Naive thymus-derived CD4-positive, alpha-beta T cell (primary cell): ENCODE measurements around the gene HCN2. TPM values are rescaled to one million over a fixed set of nuclear protein-coding genes. Genes with fewer than 3 reads are reported as not detected.

Experiments used
- ATAC-seq: fragments of 150-1000 bp; cut with Tn5 transposase; 2 replicates; pipeline ENCODE4 v1.10.0; 2021; ENCODE audit warnings: mild to moderate bottlenecking, moderate library complexity
- CTCF ChIA-PET: fragments of 350-600 bp; sonication (Branson Sonifier 250); formaldehyde crosslinking; loops from one replicate; lab custom pipeline; 2021; ENCODE audit warnings: antibody characterized with exemption; lab: Charles Lee
- POLR2A ChIA-PET: fragments of 350-600 bp; sonication (Branson Sonifier 250); formaldehyde crosslinking; loops from one replicate; lab custom pipeline; 2021; ENCODE audit warnings: antibody characterized with exemption, inconsistent platforms; lab: Charles Lee
- DNase-seq, 9 donors: peaks; one replicate each; pipeline versions ENCODE4 v3.0.0 to v3.0.0-alpha.2; 2020 to 2022; ENCODE audit warnings: mixed read lengths in 1 of 9
- H3K27ac ChIP-seq: one replicate; pipeline ENCODE4 v1.7.0; 2013; ENCODE audit warnings: mild to moderate bottlenecking, low read depth, low read length, moderate library complexity
- H3K27me3 ChIP-seq, 2 donors: one replicate each; pipeline ENCODE4 v1.7.0; 2013; ENCODE audit warnings: low read length in 2 of 2, mild to moderate bottlenecking in 2 of 2, moderate library complexity in 2 of 2; ENCODE audit not compliant: control insufficient read depth in 2 of 2, insufficient read depth in 2 of 2
- H3K36me3 ChIP-seq, 3 experiments: 1 replicate in 2 of 3; 2 replicates in 1 of 3; pipeline ENCODE4 v1.7.0; 2013; ENCODE audit warnings: low read length in 3 of 3, mild to moderate bottlenecking in 3 of 3, moderate library complexity in 1 of 3; ENCODE audit not compliant: insufficient read depth in 3 of 3, control insufficient read depth in 2 of 3
- H3K4me1 ChIP-seq, 2 donors: one replicate each; pipeline ENCODE4 v1.7.0; 2013; ENCODE audit warnings: low read length in 2 of 2, mild to moderate bottlenecking in 2 of 2, moderate library complexity in 1 of 2; ENCODE audit not compliant: control insufficient read depth in 2 of 2, insufficient read depth in 2 of 2
- H3K4me3 ChIP-seq: 2 replicates; pipeline ENCODE4 v1.7.0; 2013; ENCODE audit warnings: mild to moderate bottlenecking, low read length
- H3K9me3 ChIP-seq, 3 experiments: 1 replicate in 2 of 3; 2 replicates in 1 of 3; pipeline ENCODE4 v1.7.0; 2013; ENCODE audit warnings: low read length in 3 of 3; ENCODE audit not compliant: control insufficient read depth in 2 of 3
- H3K27ac Mint-ChIP-seq, 9 donors: one replicate each; pipeline ENCODE4 v1.8.0; 2020 to 2022; ENCODE audit warnings: mixed read lengths in 9 of 9, mild to moderate bottlenecking in 8 of 9, moderate library complexity in 5 of 9, inconsistent platforms in 2 of 9
- H3K27me3 Mint-ChIP-seq, 5 donors: one replicate each; pipeline ENCODE4 v1.8.0; 2021 to 2022; ENCODE audit warnings: mixed read lengths in 5 of 5, mild to moderate bottlenecking in 1 of 5
- H3K36me3 Mint-ChIP-seq, 5 donors: one replicate each; pipeline ENCODE4 v1.8.0; 2020 to 2022; ENCODE audit warnings: mixed read lengths in 5 of 5, mild to moderate bottlenecking in 3 of 5, inconsistent platforms in 1 of 5
- H3K4me1 Mint-ChIP-seq, 7 donors: one replicate each; pipeline ENCODE4 v1.8.0; 2020 to 2022; ENCODE audit warnings: mixed read lengths in 7 of 7, mild to moderate bottlenecking in 3 of 7, inconsistent platforms in 1 of 7
- H3K4me3 Mint-ChIP-seq, 10 donors: one replicate each; pipeline ENCODE4 v1.8.0; 2020 to 2022; ENCODE audit warnings: mild to moderate bottlenecking in 10 of 10, mixed read lengths in 10 of 10, moderate library complexity in 6 of 10, inconsistent platforms in 2 of 10
- H3K9me3 Mint-ChIP-seq, 11 donors: one replicate each; pipeline ENCODE4 v1.8.0; 2020 to 2022; ENCODE audit warnings: mixed read lengths in 11 of 11, mild to moderate bottlenecking in 4 of 11, inconsistent platforms in 1 of 11, moderate library complexity in 1 of 11
- intact Hi-C, 2 donors: fragments of 100-400 bp; cut with micrococcal nuclease; formaldehyde crosslinking; loops; one replicate each; pipeline ENCODE4 v1.15.1; 2023
- polyA plus RNA-seq, 2 donors: library from polyadenylated mRNA; unstranded; fragments of 300-500 nt; fragmentation: Illumina TruSeq; gene quantifications; one replicate each; pipeline ENCODE4 v1.2.3, GENCODE V29; 2021
- total RNA-seq, 6 experiments: library from RNA in 5 of 6; stranded (reverse) in 5 of 6; gene quantifications; 1 replicate in 5 of 6; 2 replicates in 1 of 6; pipeline ENCODE4 v1.2.3 and lab custom pipeline; 2021 to 2026

The HCN2 gene
- total and polyA plus RNA-seq, 7 experiments from 2014 or later, result 0.93 to 2.6 (median 2.2) TPM; not detected in 2

DNA sequence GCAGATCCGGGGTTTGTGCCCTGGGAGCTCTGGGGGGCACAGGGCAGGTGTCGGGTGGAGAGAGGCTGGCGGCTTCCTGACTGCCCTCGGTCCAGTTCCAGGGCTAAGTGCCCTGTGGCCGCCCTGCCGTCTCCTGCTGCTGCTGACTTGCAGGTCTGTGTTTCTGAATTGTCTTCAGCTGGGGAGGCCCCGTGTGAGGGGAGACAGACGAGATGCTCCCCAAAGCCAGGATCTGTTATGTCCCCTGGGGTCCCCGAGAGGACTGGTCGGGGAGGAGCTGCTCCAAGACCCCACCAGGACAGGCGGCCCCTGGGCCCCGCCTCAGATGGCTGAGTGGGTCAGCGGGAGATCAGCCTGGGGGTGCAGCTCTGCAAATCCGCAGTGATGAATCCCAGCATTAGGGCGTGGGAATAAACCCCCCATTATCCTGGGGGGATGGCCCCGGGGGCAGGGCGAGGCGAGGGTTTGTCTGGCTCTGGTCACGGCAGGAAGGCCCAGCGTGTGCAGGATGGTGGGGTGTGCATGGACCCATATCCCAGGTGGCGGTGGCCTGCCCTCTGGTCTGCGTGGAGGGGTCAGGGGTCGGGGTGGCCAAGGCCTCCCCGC, 4.7 kb downstream of the HCN2 start:
- H3K9me3 ChIP-seq, result no peaks in the 10 kb centered on the region
- Mint-ChIP-seq H3K27me3 (peaks cover 0 to 21% (median 0%) of the 10 kb centered on the region in 5 donors), H3K4me3 (no peak overlapping the region), H3K9me3 (no peaks in the 10 kb centered on the region), H3K27ac (no peak overlapping the region), H3K4me1 (peaks cover 0 to 3% (median 0%) of the 10 kb centered on the region in 7 donors), H3K36me3 (no peaks in the 10 kb centered on the region)
- peaks cover 0 to 4% of the 10 kb centered on the region in 2 donors for H3K27me3 ChIP-seq
- CTCF ChIA-PET, result no interaction called here
- intact Hi-C loops, result no loop called here
- peaks cover 0 to 1% of the 10 kb centered on the region in 2 donors for H3K4me1 ChIP-seq
- no peak overlapping the region for H3K27ac ChIP-seq
- no peak for DNase-seq
- H3K36me3 ChIP-seq, result no peaks in the 10 kb centered on the region
- POLR2A ChIA-PET, result no interaction called here
- no peak for ATAC-seq
- no peak overlapping the region for H3K4me3 ChIP-seq

DNA sequence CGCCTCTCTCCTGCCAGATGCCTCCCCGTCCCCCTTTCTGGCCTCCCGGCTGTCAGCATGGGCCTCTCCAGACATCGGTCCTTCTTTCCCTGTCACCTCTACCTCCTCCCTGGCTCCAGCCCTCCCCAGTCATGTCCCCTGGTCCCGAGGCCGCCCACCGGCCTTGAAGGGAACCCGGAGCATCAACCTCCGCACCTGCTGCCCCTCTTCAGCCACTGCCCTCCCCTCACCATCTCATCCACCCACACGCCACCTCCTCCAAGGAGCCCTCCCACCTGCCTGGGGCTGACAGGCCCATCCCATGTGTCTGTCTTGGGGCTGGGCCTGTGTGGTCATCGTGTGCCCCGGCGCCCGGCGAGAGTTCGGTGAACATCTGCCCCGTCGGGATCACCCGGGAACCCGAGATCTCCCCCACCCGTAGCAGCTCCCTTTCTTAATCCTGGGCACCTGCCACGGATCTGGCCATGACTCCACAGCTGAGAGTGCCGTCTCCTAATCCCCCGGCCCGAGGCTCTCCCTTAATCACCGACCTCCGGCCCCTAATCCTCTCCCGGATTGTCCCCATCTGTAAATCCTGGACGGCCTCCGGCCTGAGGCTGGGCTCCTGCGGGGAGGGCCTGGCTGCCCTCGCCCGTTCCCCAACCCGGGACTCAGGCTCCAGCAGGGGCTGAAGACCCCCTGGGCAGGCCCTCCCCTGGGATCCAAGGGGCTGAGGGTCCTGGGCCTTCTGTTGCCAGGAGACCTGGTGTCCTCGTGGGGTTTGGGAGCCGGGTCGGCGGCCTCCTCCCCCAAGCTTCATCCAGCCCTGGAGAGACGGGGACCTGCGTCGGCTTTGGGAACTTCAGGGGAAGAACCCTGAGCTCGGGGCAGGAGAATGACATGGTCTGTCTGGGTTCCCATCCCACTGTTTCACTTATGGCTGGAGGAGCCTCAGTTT, 5.9 kb downstream of the HCN2 start:
- no peaks in the 10 kb centered on the region for H3K4me1 ChIP-seq
- intact Hi-C loops, result no loop called here
- no peak for DNase-seq
- H3K9me3 ChIP-seq, result no peaks in the 10 kb centered on the region
- no peak overlapping the region for H3K4me3 Mint-ChIP-seq
- H3K27ac ChIP-seq, result no peak overlapping the region
- ChIA-PET CTCF (no interaction called here), POLR2A (no interaction called here)
- no peak for ATAC-seq
- no peaks in the 10 kb centered on the region for H3K36me3 Mint-ChIP-seq
- H3K4me3 ChIP-seq, result no peak overlapping the region
- H3K4me1 Mint-ChIP-seq, result peaks cover 0 to 3% (median 0%) of the 10 kb centered on the region in 7 donors
- peaks cover 0 to 3% of the 10 kb centered on the region in 2 donors for H3K27me3 ChIP-seq
- H3K36me3 ChIP-seq, result no peaks in the 10 kb centered on the region
- peaks cover 0 to 20% (median 0%) of the 10 kb centered on the region in 5 donors for H3K27me3 Mint-ChIP-seq
- H3K27ac Mint-ChIP-seq, result no peak overlapping the region
- H3K9me3 Mint-ChIP-seq, result no peaks in the 10 kb centered on the region

DNA sequence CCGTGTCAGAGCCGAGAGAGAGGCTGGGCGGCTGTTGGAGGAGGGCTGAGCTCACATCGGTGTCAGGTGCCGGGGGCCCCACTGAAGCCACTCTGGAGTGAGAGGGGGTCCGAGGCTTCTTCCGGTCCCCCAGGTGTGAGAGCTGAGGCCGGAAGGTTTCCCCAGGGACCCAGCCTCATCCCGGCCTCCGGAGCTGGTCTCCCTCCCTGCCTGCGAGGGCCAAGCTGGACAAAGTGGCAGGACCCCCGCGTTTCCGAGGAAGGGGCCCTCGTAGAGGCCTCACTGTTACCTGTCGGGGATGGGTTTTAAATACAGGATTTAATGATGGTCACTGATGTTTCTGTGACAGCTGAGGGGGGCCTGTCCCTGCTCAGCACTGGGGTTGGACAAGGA, 6.6 kb downstream of the HCN2 start:
- Mint-ChIP-seq H3K4me1 (peaks cover 0 to 3% (median 0%) of the 10 kb centered on the region in 7 donors), H3K9me3 (peaks cover 0 to 2% (median 0%) of the 10 kb centered on the region in 11 donors), H3K4me3 (no peak overlapping the region), H3K27ac (no peak overlapping the region), H3K27me3 (peaks cover 0 to 17% (median 0%) of the 10 kb centered on the region in 5 donors), H3K36me3 (no peaks in the 10 kb centered on the region)
- Histone ChIP-seq H3K27ac (no peak overlapping the region), H3K4me3 (no peak overlapping the region), H3K9me3 (no peaks in the 10 kb centered on the region), H3K36me3 (no peaks in the 10 kb centered on the region), H3K27me3 (no peaks in the 10 kb centered on the region), H3K4me1 (no peaks in the 10 kb centered on the region)
- ATAC-seq, result no peak
- POLR2A ChIA-PET, result no interaction called here
- intact Hi-C loops, result no loop called here
- no peak for DNase-seq
- CTCF ChIA-PET, result no interaction called here

DNA sequence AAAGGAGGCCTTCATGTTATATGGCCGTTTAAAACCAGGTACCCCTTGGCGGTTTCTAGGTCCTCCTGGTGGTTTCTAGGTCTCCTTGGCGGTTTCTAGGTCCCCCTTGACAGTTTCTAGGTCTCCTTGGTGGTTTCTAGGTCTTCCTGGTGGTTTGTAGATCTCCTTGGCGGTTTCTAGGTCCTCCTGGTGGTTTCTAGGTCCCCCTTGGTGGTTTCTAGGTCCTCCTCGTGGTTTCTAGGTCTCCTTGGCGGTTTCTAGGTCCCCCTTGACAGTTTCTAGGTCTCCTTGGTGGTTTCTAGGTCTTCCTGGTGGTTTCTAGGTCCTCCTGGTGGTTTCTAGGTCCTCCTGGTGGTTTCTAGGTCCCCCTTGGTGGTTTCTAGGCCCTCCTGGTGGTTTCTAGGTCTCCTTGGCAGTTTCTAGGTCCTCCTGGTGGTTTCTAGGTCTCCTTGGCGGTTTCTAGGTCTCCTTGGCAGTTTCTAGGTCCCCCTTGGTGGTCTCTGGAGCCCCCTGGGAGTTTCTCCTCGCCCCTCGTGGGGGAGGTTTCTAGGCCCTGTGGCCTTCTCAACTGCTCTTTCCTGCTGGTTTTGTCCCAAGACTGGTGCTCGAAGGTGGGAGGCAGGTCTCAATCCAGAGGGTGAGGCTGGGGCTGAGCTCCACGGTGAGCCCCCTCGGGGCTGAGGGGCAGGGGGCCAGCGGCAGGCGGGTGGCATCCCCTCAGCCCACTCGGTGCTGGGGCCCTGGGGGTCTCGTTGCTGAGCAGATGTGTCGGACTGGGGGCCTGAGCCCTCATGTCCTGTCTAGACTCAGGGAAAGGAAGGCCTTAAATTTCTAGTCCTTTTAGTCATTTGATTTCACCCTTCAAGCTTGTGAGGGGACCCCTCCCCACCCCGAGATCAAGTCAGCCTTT, 8.0 kb downstream of the HCN2 start:
- Mint-ChIP-seq H3K9me3 (peaks cover 0 to 3% (median 0%) of the 10 kb centered on the region in 11 donors), H3K36me3 (no peaks in the 10 kb centered on the region), H3K4me3 (no peak overlapping the region), H3K27me3 (peaks cover 0 to 11% (median 0%) of the 10 kb centered on the region in 5 donors), H3K4me1 (peaks cover 0 to 7% (median 0%) of the 10 kb centered on the region in 7 donors), H3K27ac (peak overlapping the region in 1 of 9 donors; percentile 32)
- no peak overlapping the region for H3K27ac ChIP-seq
- H3K27me3 ChIP-seq, result no peaks in the 10 kb centered on the region
- ATAC-seq (no peak), DNase-seq (no peak)
- intact Hi-C loops, result no loop called here
- POLR2A ChIA-PET, result no interaction called here
- H3K4me1 ChIP-seq, result no peaks in the 10 kb centered on the region
- no peaks in the 10 kb centered on the region for H3K9me3 ChIP-seq
- CTCF ChIA-PET, result interaction anchor here (0.7 kb wide), 1 partner anchor 406 kb away, joined by 3 read pairs; no protein-coding TSS in a partner anchor
- H3K4me3 ChIP-seq, result no peak overlapping the region
- no peaks in the 10 kb centered on the region for H3K36me3 ChIP-seq

DNA sequence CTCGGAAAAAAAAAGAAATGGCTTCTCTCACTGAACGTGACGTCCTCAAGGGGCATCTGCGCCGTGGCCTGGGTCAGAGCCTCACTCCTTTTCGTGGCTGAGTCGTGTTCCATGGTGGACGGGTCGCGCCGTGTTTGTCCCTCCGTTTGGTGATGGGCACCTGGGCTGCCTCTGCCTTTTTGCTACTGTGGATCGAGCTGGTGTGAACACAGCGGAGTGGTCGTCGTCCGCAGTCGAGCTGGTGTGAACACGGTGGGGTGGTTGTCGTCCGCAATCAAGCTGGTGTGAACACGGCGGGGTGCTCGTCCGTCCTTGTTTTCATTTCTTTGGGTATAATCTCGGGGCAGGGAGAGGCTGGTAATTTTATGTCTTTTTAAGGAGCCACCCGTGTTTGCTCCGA, 11.6 kb downstream of the HCN2 start:
- ChIA-PET POLR2A (no interaction called here), CTCF (interaction anchor here (0.7 kb wide), 1 partner anchor 152 kb away, joined by 3 read pairs; no protein-coding TSS in a partner anchor)
- intact Hi-C loops, result no loop called here
- DNase-seq (no peak), ATAC-seq (no peak)
- Histone ChIP-seq H3K4me3 (no peak overlapping the region), H3K9me3 (no peaks in the 10 kb centered on the region), H3K27me3 (no peaks in the 10 kb centered on the region), H3K4me1 (no peaks in the 10 kb centered on the region), H3K36me3 (no peaks in the 10 kb centered on the region), H3K27ac (no peak overlapping the region)
- Mint-ChIP-seq H3K4me1 (peaks cover 0 to 4% (median 0%) of the 10 kb centered on the region in 7 donors), H3K36me3 (no peaks in the 10 kb centered on the region), H3K27me3 (no peaks in the 10 kb centered on the region), H3K9me3 (peaks cover 0 to 4% (median 0%) of the 10 kb centered on the region in 11 donors), H3K27ac (no peak overlapping the region), H3K4me3 (no peak overlapping the region)

DNA sequence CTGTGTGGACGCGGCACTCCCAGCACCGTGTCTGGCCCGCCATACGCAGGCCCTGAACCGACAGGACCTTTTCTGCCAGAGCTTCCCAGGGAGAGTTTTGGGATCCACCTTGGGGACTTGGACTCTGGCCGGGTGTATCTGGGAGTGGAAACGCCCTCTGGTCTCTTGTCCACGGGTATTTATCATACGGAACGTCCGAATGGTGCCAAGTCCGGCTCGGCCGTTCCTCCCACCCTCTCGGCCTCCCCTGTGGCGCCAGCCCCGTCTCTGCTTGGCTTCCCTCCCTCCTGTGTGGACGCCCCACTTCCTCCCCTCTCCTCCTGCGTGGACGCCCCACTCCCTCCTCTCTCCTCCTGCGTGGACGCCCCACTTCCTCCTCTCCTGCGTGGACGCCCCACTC, 12.1 kb downstream of the HCN2 start:
- no peak overlapping the region for H3K4me3 ChIP-seq
- no peak for DNase-seq
- no peak overlapping the region for H3K27ac ChIP-seq
- H3K4me1 ChIP-seq, result no peaks in the 10 kb centered on the region
- H3K27ac Mint-ChIP-seq, result no peak overlapping the region
- ChIA-PET CTCF (interaction anchor here (0.7 kb wide), 1 partner anchor 151 kb away, joined by 3 read pairs; no protein-coding TSS in a partner anchor), POLR2A (no interaction called here)
- H3K9me3 ChIP-seq, result no peaks in the 10 kb centered on the region
- intact Hi-C loops, result no loop called here
- H3K4me1 Mint-ChIP-seq, result peaks cover 0 to 4% (median 0%) of the 10 kb centered on the region in 7 donors
- H3K9me3 Mint-ChIP-seq, result peaks cover 0 to 4% (median 0%) of the 10 kb centered on the region in 11 donors
- no peaks in the 10 kb centered on the region for H3K36me3 ChIP-seq
- H3K27me3 ChIP-seq, result no peaks in the 10 kb centered on the region
- no peak for ATAC-seq
- H3K4me3 Mint-ChIP-seq, result no peak overlapping the region
- no peaks in the 10 kb centered on the region for H3K27me3 Mint-ChIP-seq
- H3K36me3 Mint-ChIP-seq, result no peaks in the 10 kb centered on the region
